ENCODE measurements around the gene KSR1. TPM values are rescaled to one million over a fixed set of nuclear protein-coding genes. Genes with fewer than 3 reads are reported as not detected.

The KSR1 gene
- total and polyA plus RNA-seq, 9 of the 15 experiments (the other 6 are each of a cell fraction or from before 2014, with no cell fraction given), result 1.4 to 51.7 (median 18.4) TPM

GRCh38 chr17:27544350-27545131 is 88.3 kb downstream of the KSR1 start (continued):
- no peak for TF ChIP-seq CHD7 (IDR thresholded peaks at IDR 0.05; ENCODE audit: low read depth, low read length)
- TF ChIP-seq GABPB2 (CRISPR knock-in tag; conservative IDR thresholded peaks at IDR 0.05), result no peak
- TF ChIP-seq HNRNPK (IDR thresholded peaks at IDR 0.05; ENCODE audit: low read depth, low read length, poor library complexity, severe bottlenecking), result no peak
- TF ChIP-seq LARP7 (IDR thresholded peaks at IDR 0.05), result no peak
- TF ChIP-seq ZBTB8A (IDR thresholded peaks at IDR 0.05; ENCODE audit: partially characterized antibody), result no peak
